Pancreas (tissue), 10 donors: ENCODE measurements around the gene ZDHHC7. TPM values are rescaled to one million over a fixed set of nuclear protein-coding genes. Genes with fewer than 3 reads are reported as not detected.
"Not testable (repeated sequence)": the region's sequence is repeated elsewhere in the genome, so short reads cannot be mapped to it uniquely, and the experiment has no call there.

Experiments
- ATAC-seq, 4 donors: fragments of 200-7000 bp; cut with Tn5 transposase; one replicate each; pipeline versions ENCODE4 v1.8.0 to v1.9.1; 2020; ENCODE audit warnings: mild to moderate bottlenecking in 4 of 4, moderate library complexity in 4 of 4
- DNase-seq, 6 donors: peaks; one replicate each; pipeline ENCODE4 v3.0.0-alpha.2; 2020
- FAIRE-seq: peaks from 2 replicates; lab custom pipeline; 2012; peaks lifted over from hg19 to GRCh38; lab: Jason Lieb, UNC
- H3K27ac ChIP-seq, 4 donors: fragments of 200-600 bp; sonication (generic); 1 replicate in 3 of 4; 2 replicates in 1 of 4; pipeline versions ENCODE4 v1.5.0 to v1.8.0; 2020
- H3K27me3 ChIP-seq, 4 donors: fragments of 200-600 bp; one replicate each; pipeline ENCODE4 v1.8.0; 2021
- H3K36me3 ChIP-seq, 3 donors: fragments of 200-600 bp; sonication (generic) in 1 of 3; one replicate each; pipeline versions ENCODE4 v1.5.0 to v1.8.0; 2020 to 2021
- H3K4me1 ChIP-seq, 3 donors: fragments of 200-600 bp; one replicate each; pipeline ENCODE4 v1.8.0; 2021
- H3K4me3 ChIP-seq, 4 donors: fragments of 200-600 bp; sonication (generic) in 2 of 4; one replicate each; pipeline versions ENCODE4 v1.5.0 to v1.8.0; 2020 to 2021
- H3K9me3 ChIP-seq, 4 donors: fragments of 200-600 bp; one replicate each; pipeline ENCODE4 v1.8.0; 2021
- CTCF ChIP-seq, 4 donors: fragments of 200-600 bp; sonication (generic) in 3 of 4; IDR thresholded peaks; one replicate each; pipeline versions ENCODE4 v1.5.0 to v1.8.0; 2021; ENCODE audit warnings: antibody characterized with exemption in 4 of 4
- WGBS, 2 donors: extraction: QIAGEN DNeasy Blood & Tissue Kit; methylation state at CpG; one replicate each; pipeline ENCODE4 v1.1.7; 2013; 5-methylcytosine and 5-hydroxymethylcytosine counted together
- intact Hi-C, 3 donors: fragments of 100-400 bp; cut with DNase I; formaldehyde crosslinking; loops; one replicate each; pipeline versions ENCODE4 v1.11.1 to v1.14.2; 2022
- polyA plus RNA-seq, 2 donors: library from polyadenylated mRNA; stranded (reverse); fragments of 200-250 nt; gene quantifications; one replicate each; pipeline ENCODE4 v1.2.3, GENCODE V29; 2013
- total RNA-seq, 6 donors: library from RNA; stranded (reverse); fragmentation: NEBNext Ultra II Directional in 4 of 6; extraction: Animal tissue kit (Norgen Biotek cat#: 25700) in 4 of 6; gene quantifications; one replicate each; pipeline versions ENCODE4 v1.2.1 to v1.2.4, GENCODE V29; 2021 to 2023
- donor health status: healthy with polysubstance abuse.
- donor health status: DM: no; HTN: no; CAD: no; lungs with moderate emphysema.
- donor health status: DM: no; HTN: no; CAD: no.
- donor health status: control.
- donor health status: control.
- donor health status: Bipolar disorder and iron deficiency.
- donor health status: DM: yes; HTN: yes; CAD: no.
- donor health status: DM: no; HTN: no; CAD: no.
- donor health status: DM: no; HTN: no; CAD: no.
- donor health status: DM: yes; HTN: yes; CAD: no.

The ZDHHC7 gene
- total and polyA plus RNA-seq, 8 donors: 10.7 to 28.8 (median 17.9) TPM

- Histone ChIP-seq H3K27ac (no peak overlapping the region), H3K4me1 (no peaks in the 10 kb centered on the region), H3K36me3 (no peaks in the 10 kb centered on the region), H3K27me3 (no peaks in the 10 kb centered on the region), H3K4me3 (no peak overlapping the region), H3K9me3 (no peaks in the 10 kb centered on the region)
- no peak for TF ChIP-seq CTCF (IDR thresholded peaks at IDR 0.05)
- intact Hi-C loops: no loop called here
- WGBS, 2 donors: 68 to 74% methylated on average over 9 of the region's 9 CpGs
- FAIRE-seq: no peak
- no peak for DNase-seq
- ATAC-seq: no peak
These were observed 64.3 kb downstream of the ZDHHC7 start for GRCh38 chr16:84947022-84947421.

- DNase-seq (no peak), ATAC-seq (no peak), FAIRE-seq (no peak)
- Histone ChIP-seq H3K27ac (no peak overlapping the region), H3K9me3 (no peaks in the 10 kb centered on the region), H3K27me3 (no peaks in the 10 kb centered on the region), H3K4me1 (no peaks in the 10 kb centered on the region), H3K36me3 (no peaks in the 10 kb centered on the region), H3K4me3 (no peak overlapping the region)
- intact Hi-C loops: no loop called here
- whole genome bisulfite sequencing, 2 donors: 72 to 88% methylated on average over 4 of the region's 4 CpGs
- TF ChIP-seq CTCF (IDR thresholded peaks at IDR 0.05): no peak
These were observed 67.7 kb downstream of the ZDHHC7 start for GRCh38 chr16:84943620-84944019.

GRCh38 chr16:84942786-84943185, 68.5 kb downstream of the ZDHHC7 start:
- no peaks in the 10 kb centered on the region for H3K36me3 ChIP-seq
- DNase-seq (no peak), FAIRE-seq (no peak), ATAC-seq (no peak)
- no peak overlapping the region for H3K27ac ChIP-seq
- H3K4me1 ChIP-seq: no peaks in the 10 kb centered on the region
- no peak for TF ChIP-seq CTCF (IDR thresholded peaks at IDR 0.05)
- H3K9me3 ChIP-seq: no peaks in the 10 kb centered on the region
- 87 to 91% methylated on average over 4 of the region's 4 CpGs for WGBS, 2 donors
- H3K27me3 ChIP-seq: no peaks in the 10 kb centered on the region
- intact Hi-C loops: no loop called here
- H3K4me3 ChIP-seq: no peak overlapping the region

GRCh38 chr16:84941921-84942320, 69.4 kb downstream of the ZDHHC7 start:
- H3K27ac ChIP-seq: no peak overlapping the region
- H3K4me1 ChIP-seq: no peaks in the 10 kb centered on the region
- H3K27me3 ChIP-seq: no peaks in the 10 kb centered on the region
- 89 to 93% methylated on average over 10 of the region's 10 CpGs for WGBS, 2 donors
- H3K4me3 ChIP-seq: no peak overlapping the region
- FAIRE-seq: no peak
- TF ChIP-seq CTCF (IDR thresholded peaks at IDR 0.05): no peak
- intact Hi-C loops: no loop called here
- no peak for DNase-seq
- no peak for ATAC-seq
- H3K36me3 ChIP-seq: no peaks in the 10 kb centered on the region
- no peaks in the 10 kb centered on the region for H3K9me3 ChIP-seq

- no peak overlapping the region for H3K27ac ChIP-seq
- DNase-seq (no peak), ATAC-seq (peak in 1 of 4 donors; percentile 47), FAIRE-seq (no peak)
- no peak overlapping the region for H3K4me3 ChIP-seq
- intact Hi-C loops: no loop called here
- WGBS, 2 donors: 85 to 87% methylated on average over 41 of the region's 41 CpGs
- no peaks in the 10 kb centered on the region for H3K9me3 ChIP-seq
- no peaks in the 10 kb centered on the region for H3K4me1 ChIP-seq
- no peaks in the 10 kb centered on the region for H3K36me3 ChIP-seq
- no peaks in the 10 kb centered on the region for H3K27me3 ChIP-seq
- no peak for TF ChIP-seq CTCF (IDR thresholded peaks at IDR 0.05)
These were observed 70.4 kb downstream of the ZDHHC7 start for GRCh38 chr16:84940670-84941551.

GRCh38 chr16:84938616-84939015, 72.7 kb downstream of the ZDHHC7 start:
- WGBS, 2 donors: 81 to 88% methylated on average over 6 of the region's 6 CpGs
- DNase-seq, FAIRE-seq, H3K27ac ChIP-seq, H3K9me3 ChIP-seq, ATAC-seq, intact Hi-C loops, H3K27me3 ChIP-seq, H3K4me3 ChIP-seq, H3K36me3 ChIP-seq: not testable (repeated sequence)
- peaks cover 9 to 10% (median 9%) of the 10 kb centered on the region in 3 donors for H3K4me1 ChIP-seq
